Epithelial cell of esophagus (primary cell): Measurements from ENCODE around the gene GRB10.
"Not testable (repeated sequence)": the region's sequence is repeated elsewhere in the genome, so short reads cannot be mapped to it uniquely, and the experiment has no call there.

ENCODE experiments used
- DNase-seq: peaks from one replicate; pipeline ENCODE4 v3.0.0; 2010; ENCODE audit warnings: low read depth
- H3K4me3 ChIP-seq: 2 replicates; pipeline ENCODE4 v1.5.1; 2011; ENCODE audit warnings: mild to moderate bottlenecking, low read length, control low read depth
- TF ChIP-seq, protein P1 (sequence below): IDR thresholded peaks from 2 replicates; pipeline ENCODE4 v1.5.1; 2011; ENCODE audit warnings: low read depth, mild to moderate bottlenecking, low read length, control low read depth, inconsistent platforms; ENCODE audit not compliant: insufficient read depth; ENCODE audit errors: missing control alignments

The GRB10 gene

DNA sequence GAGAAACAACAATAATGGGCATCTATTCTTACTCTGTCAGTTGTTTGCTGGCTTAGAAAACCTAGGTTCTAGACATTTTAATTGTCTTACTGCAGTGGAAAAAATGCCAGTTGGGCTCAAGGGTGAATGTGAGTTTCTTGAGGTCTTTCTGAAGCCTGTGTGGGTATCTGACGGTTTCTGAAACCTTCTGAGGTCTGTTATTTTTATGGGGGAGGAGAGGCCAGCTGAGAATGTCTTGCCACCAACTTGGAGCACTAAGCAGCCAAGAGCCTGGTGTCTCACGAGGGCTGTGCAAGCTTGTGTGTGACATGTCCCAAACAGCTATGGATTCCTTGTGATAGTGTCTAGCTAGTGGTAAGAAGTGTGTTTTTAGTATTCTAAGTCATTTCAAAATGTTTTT, 193.3 kb downstream of the GRB10 start:
- DNase-seq = no peak
- no peak overlapping the region for H3K4me3 ChIP-seq
- TF ChIP-seq, protein P1, sequence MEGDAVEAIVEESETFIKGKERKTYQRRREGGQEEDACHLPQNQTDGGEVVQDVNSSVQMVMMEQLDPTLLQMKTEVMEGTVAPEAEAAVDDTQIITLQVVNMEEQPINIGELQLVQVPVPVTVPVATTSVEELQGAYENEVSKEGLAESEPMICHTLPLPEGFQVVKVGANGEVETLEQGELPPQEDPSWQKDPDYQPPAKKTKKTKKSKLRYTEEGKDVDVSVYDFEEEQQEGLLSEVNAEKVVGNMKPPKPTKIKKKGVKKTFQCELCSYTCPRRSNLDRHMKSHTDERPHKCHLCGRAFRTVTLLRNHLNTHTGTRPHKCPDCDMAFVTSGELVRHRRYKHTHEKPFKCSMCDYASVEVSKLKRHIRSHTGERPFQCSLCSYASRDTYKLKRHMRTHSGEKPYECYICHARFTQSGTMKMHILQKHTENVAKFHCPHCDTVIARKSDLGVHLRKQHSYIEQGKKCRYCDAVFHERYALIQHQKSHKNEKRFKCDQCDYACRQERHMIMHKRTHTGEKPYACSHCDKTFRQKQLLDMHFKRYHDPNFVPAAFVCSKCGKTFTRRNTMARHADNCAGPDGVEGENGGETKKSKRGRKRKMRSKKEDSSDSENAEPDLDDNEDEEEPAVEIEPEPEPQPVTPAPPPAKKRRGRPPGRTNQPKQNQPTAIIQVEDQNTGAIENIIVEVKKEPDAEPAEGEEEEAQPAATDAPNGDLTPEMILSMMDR = no peak

GRCh38 chr7:50588937-50589336, 193.8 kb downstream of the GRB10 start:
- no peak overlapping the region for H3K4me3 ChIP-seq
- TF ChIP-seq, protein P1 = peak; percentile 18
- DNase-seq = no peak

- H3K4me3 ChIP-seq = no peak overlapping the region
- DNase-seq = no peak
- TF ChIP-seq, protein P1 = no peak
Observed at GRCh38 chr7:50587737-50588136, 195.0 kb downstream of the GRB10 start.

GRCh38 chr7:50584793-50585408, 197.8 kb downstream of the GRB10 start:
- TF ChIP-seq, protein P1 = no peak
- DNase-seq = peak; percentile 97
- no peak overlapping the region for H3K4me3 ChIP-seq

DNA sequence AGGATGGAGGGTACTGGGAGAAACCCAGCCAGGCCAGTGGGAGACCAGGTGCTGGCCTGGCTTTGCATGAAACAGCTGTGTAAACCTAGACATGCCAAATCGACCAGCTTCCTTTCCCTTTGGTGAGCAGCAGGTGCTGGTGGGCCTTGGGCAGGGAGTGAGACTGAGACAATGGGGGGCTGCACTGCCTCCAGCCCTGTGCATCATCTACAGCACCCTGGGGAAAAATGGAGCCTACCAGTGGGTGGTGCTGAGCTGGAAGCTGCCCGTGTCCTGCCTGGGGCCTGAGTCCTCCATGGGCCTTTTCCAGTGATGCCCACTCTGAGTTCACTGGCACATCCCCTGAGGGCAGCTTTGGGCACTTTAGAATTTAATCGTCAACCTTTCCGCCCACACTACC, 198.3 kb downstream of the GRB10 start:
- no peak overlapping the region for H3K4me3 ChIP-seq
- TF ChIP-seq, protein P1 = no peak
- no peak for DNase-seq

DNA sequence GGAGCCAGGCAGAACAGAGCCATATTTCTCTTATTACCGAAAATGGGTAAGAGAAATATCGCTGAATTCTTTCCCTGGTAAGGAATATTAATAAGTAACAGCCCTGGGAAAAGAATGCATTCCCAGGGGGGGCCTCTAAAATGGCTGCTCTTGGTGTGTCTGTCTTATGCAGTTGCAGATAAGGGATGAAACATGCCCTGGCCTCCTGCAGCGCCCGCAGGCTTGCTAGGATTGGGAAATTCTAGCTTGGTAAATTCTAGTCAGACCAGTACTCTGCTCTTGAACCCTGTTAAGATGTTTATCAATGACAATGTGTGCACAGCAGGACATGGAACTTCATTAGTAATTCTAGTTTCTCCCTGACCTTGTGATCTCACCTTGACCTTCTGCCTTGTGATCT, 199.4 kb downstream of the GRB10 start:
- not testable (repeated sequence) for H3K4me3 ChIP-seq, DNase-seq

DNA sequence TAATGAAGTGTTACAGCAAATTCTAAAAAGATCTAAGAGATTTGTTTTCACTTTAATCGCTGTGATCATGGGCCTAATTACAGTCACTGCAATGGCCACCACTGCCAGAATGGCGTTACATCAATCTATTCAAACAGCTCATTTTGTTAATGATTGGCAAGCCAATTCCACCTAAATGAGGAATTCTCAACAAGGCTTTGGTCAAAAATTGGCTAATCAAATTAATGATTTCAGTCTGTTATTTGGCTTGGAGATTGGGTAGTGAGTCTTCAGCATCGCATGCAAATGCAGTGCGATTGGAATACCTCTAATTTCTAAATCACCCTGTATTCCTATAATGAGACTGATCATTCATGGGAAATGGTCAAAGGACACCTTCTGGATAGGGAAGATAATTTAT, 200.4 kb downstream of the GRB10 start:
- DNase-seq, H3K4me3 ChIP-seq: not testable (repeated sequence)

DNA sequence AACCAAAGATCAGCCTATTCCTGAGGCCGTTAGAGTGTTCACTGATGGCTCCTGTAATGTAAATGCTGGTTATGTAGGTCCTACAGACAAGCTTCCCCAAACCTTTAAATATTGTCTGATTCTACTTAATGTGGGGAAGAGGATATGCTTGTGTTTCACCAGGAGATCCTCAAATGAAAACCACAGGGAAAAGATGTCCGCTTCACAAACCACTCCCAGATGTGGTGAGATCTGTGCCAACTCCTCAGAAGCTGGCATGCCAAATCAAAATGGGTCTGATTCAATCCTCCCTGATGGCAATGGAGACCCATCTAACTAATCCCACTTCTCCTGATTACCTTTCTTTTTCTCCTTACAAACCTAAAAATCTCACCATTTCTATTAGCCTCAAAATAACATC, 202.0 kb downstream of the GRB10 start:
- not testable (repeated sequence) for H3K4me3 ChIP-seq

GRCh38 chr7:50580057-50580456, 202.6 kb downstream of the GRB10 start:
- H3K4me3 ChIP-seq = no peak overlapping the region
- TF ChIP-seq, protein P1 = no peak
- no peak for DNase-seq

More for the DNA sequence above, 202.0 kb downstream of the GRB10 start:
- DNase-seq = not testable (repeated sequence)

DNA sequence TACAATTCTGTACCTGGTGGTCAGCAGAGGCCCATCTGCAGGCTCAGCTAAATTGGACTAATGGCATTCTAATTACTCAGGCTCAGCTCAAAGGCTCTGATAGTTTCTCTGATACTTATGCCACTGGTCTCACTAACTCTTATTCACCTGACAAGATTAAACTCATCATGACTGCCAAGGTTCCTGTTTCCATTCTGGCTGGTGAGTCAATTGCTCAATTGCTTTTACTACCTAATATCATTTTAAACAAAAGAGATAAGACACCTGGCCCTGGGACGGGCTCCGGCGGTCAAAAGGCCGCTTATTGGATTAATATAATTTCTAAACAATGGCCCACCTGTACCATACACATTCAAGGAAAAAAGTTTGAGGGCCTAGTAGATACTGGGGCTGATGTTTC, 204.6 kb downstream of the GRB10 start:
- H3K4me3 ChIP-seq, DNase-seq: not testable (repeated sequence)
